Upper lobe of left lung (tissue), 4 donors: Measurements from ENCODE around the gene SERTAD1.

Experiments
- EP300 ChIP-seq, 4 donors: sonication (generic); formaldehyde crosslinking; IDR thresholded peaks; one replicate each; pipeline ENCODE4 v1.5.1; 2017; ENCODE audit warnings: antibody characterized with exemption in 4 of 4, control low read depth in 2 of 4
- POLR2A ChIP-seq, 4 donors: fragments of 450-650 bp; IDR thresholded peaks; one replicate each; pipeline ENCODE4 v1.5.1; 2016 to 2017; ENCODE audit warnings: antibody characterized with exemption in 4 of 4, mild to moderate bottlenecking in 2 of 4
- POLR2AphosphoS5 ChIP-seq, 2 donors: sonication (generic); formaldehyde crosslinking; IDR thresholded peaks; one replicate each; pipeline ENCODE4 v1.5.1; 2017; ENCODE audit warnings: antibody characterized with exemption in 2 of 2
- TF ChIP-seq, protein P1 (sequence below), 6 experiments: fragments of 450-650 bp in 4 of 6; fragments of 200-600 bp in 2 of 6; sonication (generic) in 2 of 6; IDR thresholded peaks; one replicate each; pipeline ENCODE4 v1.5.1; 2016 to 2019; ENCODE audit warnings: antibody characterized with exemption in 6 of 6

DNA sequence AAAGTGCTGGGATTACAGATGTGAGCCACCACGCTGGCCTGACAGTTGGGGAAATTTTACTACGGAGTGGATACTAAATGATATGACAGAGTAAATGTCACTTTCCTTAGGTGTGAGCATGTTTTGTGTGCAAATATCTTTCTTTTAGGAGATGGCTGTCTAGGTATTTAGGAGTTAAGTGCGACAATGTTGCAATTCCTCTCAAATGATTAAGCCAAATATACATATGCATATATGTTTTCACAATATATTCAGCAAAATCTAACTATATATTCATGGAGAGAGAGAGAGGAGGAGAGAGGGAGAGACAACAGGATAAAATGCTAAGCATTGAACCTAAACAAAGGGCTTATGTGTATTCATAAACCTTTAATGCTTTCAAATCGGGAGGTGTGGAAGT, 23.7 kb upstream of the SERTAD1 start:
- TF ChIP-seq, protein P1, sequence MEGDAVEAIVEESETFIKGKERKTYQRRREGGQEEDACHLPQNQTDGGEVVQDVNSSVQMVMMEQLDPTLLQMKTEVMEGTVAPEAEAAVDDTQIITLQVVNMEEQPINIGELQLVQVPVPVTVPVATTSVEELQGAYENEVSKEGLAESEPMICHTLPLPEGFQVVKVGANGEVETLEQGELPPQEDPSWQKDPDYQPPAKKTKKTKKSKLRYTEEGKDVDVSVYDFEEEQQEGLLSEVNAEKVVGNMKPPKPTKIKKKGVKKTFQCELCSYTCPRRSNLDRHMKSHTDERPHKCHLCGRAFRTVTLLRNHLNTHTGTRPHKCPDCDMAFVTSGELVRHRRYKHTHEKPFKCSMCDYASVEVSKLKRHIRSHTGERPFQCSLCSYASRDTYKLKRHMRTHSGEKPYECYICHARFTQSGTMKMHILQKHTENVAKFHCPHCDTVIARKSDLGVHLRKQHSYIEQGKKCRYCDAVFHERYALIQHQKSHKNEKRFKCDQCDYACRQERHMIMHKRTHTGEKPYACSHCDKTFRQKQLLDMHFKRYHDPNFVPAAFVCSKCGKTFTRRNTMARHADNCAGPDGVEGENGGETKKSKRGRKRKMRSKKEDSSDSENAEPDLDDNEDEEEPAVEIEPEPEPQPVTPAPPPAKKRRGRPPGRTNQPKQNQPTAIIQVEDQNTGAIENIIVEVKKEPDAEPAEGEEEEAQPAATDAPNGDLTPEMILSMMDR (IDR thresholded peaks at IDR 0.05): no peak
- no peak for TF ChIP-seq POLR2AphosphoS5 (IDR thresholded peaks at IDR 0.05)
- no peak for TF ChIP-seq POLR2A (IDR thresholded peaks at IDR 0.05)
- no peak for TF ChIP-seq EP300 (IDR thresholded peaks at IDR 0.05)
